Peyer's patch (tissue), 4 donors: ENCODE data around the gene RUNX3. TPM values are rescaled to one million over a fixed set of nuclear protein-coding genes. Genes with fewer than 3 reads are reported as not detected.
"Not testable (repeated sequence)": the region's sequence is repeated elsewhere in the genome, so short reads cannot be mapped to it uniquely, and the experiment has no call there.

Experiments used
- DNase-seq, 3 donors: peaks; one replicate each; pipeline ENCODE4 v3.0.0-alpha.2; 2017 to 2019
- H3K27ac ChIP-seq, 4 donors: fragments of 200-600 bp; sonication (generic); one replicate each; pipeline ENCODE4 v1.5.1; 2016 to 2019
- H3K27me3 ChIP-seq, 2 donors: fragments of 200-600 bp; sonication (generic); one replicate each; pipeline ENCODE4 v1.5.1; 2019
- H3K36me3 ChIP-seq, 3 donors: fragments of 200-600 bp; sonication (generic); one replicate each; pipeline ENCODE4 v1.5.1; 2016 to 2019
- H3K4me1 ChIP-seq, 4 donors: fragments of 200-600 bp; sonication (generic); one replicate each; pipeline ENCODE4 v1.5.1; 2016 to 2019
- H3K4me3 ChIP-seq, 4 donors: fragments of 200-600 bp; sonication (generic); 1 replicate in 3 of 4; 2 replicates in 1 of 4; pipeline ENCODE4 v1.5.1; 2016 to 2019; ENCODE audit warnings: mild to moderate bottlenecking in 1 of 4
- H3K9me3 ChIP-seq, 4 donors: fragments of 200-600 bp; sonication (generic); one replicate each; pipeline ENCODE4 v1.5.1; 2016 to 2019; ENCODE audit warnings: mild to moderate bottlenecking in 1 of 4
- CTCF ChIP-seq, 6 experiments: fragments of 450-650 bp in 4 of 6; fragments of 200-600 bp in 2 of 6; sonication (generic) in 1 of 6; IDR thresholded peaks; one replicate each; pipeline ENCODE4 v1.5.1; 2017 to 2019; ENCODE audit warnings: antibody characterized with exemption in 6 of 6, mild to moderate bottlenecking in 3 of 6, moderate library complexity in 1 of 6
- POLR2A ChIP-seq, 2 donors: fragments of 450-650 bp; IDR thresholded peaks; one replicate each; pipeline ENCODE4 v1.5.1; 2017; ENCODE audit warnings: antibody characterized with exemption in 2 of 2, mild to moderate bottlenecking in 2 of 2, moderate library complexity in 2 of 2
- total RNA-seq, 4 donors: library from RNA; depleted of rRNA; stranded (reverse); fragments of >200 nt; gene quantifications; one replicate each; pipeline ENCODE4 v1.1.0, GENCODE V29; 2016

Gene RUNX3
- total RNA-seq, 4 donors from 2014 or later, result 2.1 to 9.9 (median 6.0) TPM

- TF ChIP-seq POLR2A (IDR thresholded peaks at IDR 0.05) (no peak), CTCF (IDR thresholded peaks at IDR 0.05) (no peak)
Measured at GRCh38 chr1:24892188-24893153, 37.6 kb downstream of the RUNX3 start.

GRCh38 chr1:24891367-24891766, 38.7 kb downstream of the RUNX3 start:
- Histone ChIP-seq H3K4me1 (peaks cover 0 to 13% (median 0%) of the 10 kb centered on the region in 4 donors), H3K27ac (peak overlapping the region in 2 of 4 donors; percentile 44 to 54)
- H3K36me3 ChIP-seq, H3K27me3 ChIP-seq, DNase-seq, H3K4me3 ChIP-seq, H3K9me3 ChIP-seq: not testable (repeated sequence)

More at GRCh38 chr1:24892188-24893153, 37.6 kb downstream of the RUNX3 start:
- H3K27ac ChIP-seq, result peak overlapping the region in 1 of 4 donors; percentile 62
- DNase-seq, result peak in 1 of 3 donors; percentile 24
- no peak overlapping the region for H3K4me3 ChIP-seq
- no peaks in the 10 kb centered on the region for H3K27me3 ChIP-seq
- H3K4me1 ChIP-seq, result peaks cover 0 to 13% (median 0%) of the 10 kb centered on the region in 4 donors
- no peaks in the 10 kb centered on the region for H3K36me3 ChIP-seq
- H3K9me3 ChIP-seq, result peaks cover 0 to 6% (median 0%) of the 10 kb centered on the region in 4 donors

- H3K27me3 ChIP-seq, result no peaks in the 10 kb centered on the region
- TF ChIP-seq CTCF (IDR thresholded peaks at IDR 0.05) (no peak), POLR2A (IDR thresholded peaks at IDR 0.05) (no peak)
- peak in 2 of 3 donors; percentile 34 to 44 for DNase-seq
- H3K4me3 ChIP-seq, result no peak overlapping the region
- peak overlapping the region in 2 of 4 donors; percentile 11 to 44 for H3K27ac ChIP-seq
- peaks cover 0 to 13% (median 0%) of the 10 kb centered on the region in 4 donors for H3K4me1 ChIP-seq
- no peaks in the 10 kb centered on the region for H3K36me3 ChIP-seq
- H3K9me3 ChIP-seq, result peaks cover 0 to 6% (median 0%) of the 10 kb centered on the region in 4 donors
Measured at GRCh38 chr1:24890887-24891286, 39.2 kb downstream of the RUNX3 start.

- H3K27ac ChIP-seq, result no peak overlapping the region
- no peak overlapping the region for H3K4me3 ChIP-seq
- H3K27me3 ChIP-seq, result no peaks in the 10 kb centered on the region
- no peaks in the 10 kb centered on the region for H3K36me3 ChIP-seq
- peak in 1 of 3 donors; percentile 10 for DNase-seq
- H3K9me3 ChIP-seq, result peaks cover 0 to 6% (median 0%) of the 10 kb centered on the region in 4 donors
- peaks cover 0 to 13% (median 0%) of the 10 kb centered on the region in 4 donors for H3K4me1 ChIP-seq
- TF ChIP-seq CTCF (IDR thresholded peaks at IDR 0.05) (no peak), POLR2A (IDR thresholded peaks at IDR 0.05) (no peak)
Measured at GRCh38 chr1:24888971-24889676, 41.0 kb downstream of the RUNX3 start.

- peaks cover 0 to 6% (median 0%) of the 10 kb centered on the region in 4 donors for H3K9me3 ChIP-seq
- DNase-seq, result peak in 2 of 3 donors; percentile 22 to 31
Measured at GRCh38 chr1:24888061-24888970, 41.8 kb downstream of the RUNX3 start.

More at GRCh38 chr1:24888061-24888970, 41.8 kb downstream of the RUNX3 start:
- Histone ChIP-seq H3K4me3 (no peak overlapping the region), H3K36me3 (no peaks in the 10 kb centered on the region), H3K27ac (no peak overlapping the region), H3K4me1 (peaks cover 0 to 13% (median 0%) of the 10 kb centered on the region in 4 donors), H3K27me3 (no peaks in the 10 kb centered on the region)
- TF ChIP-seq CTCF (IDR thresholded peaks at IDR 0.05), result no peak
- no peak for TF ChIP-seq POLR2A (IDR thresholded peaks at IDR 0.05)
